NCI-H2107 (cell line): ENCODE measurements around the gene TMEM165.

ENCODE experiments used
- DNase-seq: peaks from one replicate; lab custom pipeline; 2025; lab: John Stamatoyannopoulos, UW

TMEM165 gene

DNA sequence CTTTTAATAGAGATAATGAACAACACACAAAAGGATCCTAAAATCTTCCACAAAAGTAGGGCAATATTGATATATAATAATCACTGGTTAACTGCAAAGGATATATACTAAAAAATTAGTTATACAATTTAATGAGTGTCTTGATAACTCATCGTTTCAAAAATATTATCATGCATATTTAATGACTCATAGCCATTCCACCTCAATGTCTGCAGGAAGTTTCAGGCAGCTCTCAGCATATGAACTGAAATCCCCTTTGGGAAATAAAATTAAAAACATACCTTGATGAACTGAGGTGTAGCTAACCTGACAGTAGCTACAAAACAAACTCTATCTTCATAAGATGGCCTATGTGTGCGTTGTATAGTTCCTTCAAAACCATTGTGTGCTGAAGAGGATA, 62.9 kb downstream of the TMEM165 start:
- DNase-seq: no peak

GRCh38 chr4:55466001-55466400, 70.2 kb downstream of the TMEM165 start:
- DNase-seq: no peak

- DNase-seq: no peak
Observed at GRCh38 chr4:55468724-55469123, 73.0 kb downstream of the TMEM165 start.

GRCh38 chr4:55469979-55470378, 74.2 kb downstream of the TMEM165 start:
- no peak for DNase-seq
